GM12891 (cell line): ENCODE measurements around the gene SNRPD3.
A peak's percentile ranks its signal among the peaks of the same experiment; 100 is the strongest.

Experiments
- PAX5 ChIP-seq: IDR thresholded peaks from 2 replicates; pipeline ENCODE4 v1.6.1; 2011; ENCODE audit warnings: low read length, moderate library complexity, mild to moderate bottlenecking; ENCODE audit not compliant: insufficient read depth, severe bottlenecking
- POLR2A ChIP-seq: IDR thresholded peaks from 2 replicates; pipeline ENCODE4 v1.6.1; 2011; ENCODE audit warnings: low read depth, low read length, control low read depth
- POLR2AphosphoS5 ChIP-seq: IDR thresholded peaks from 2 replicates; pipeline ENCODE4 v1.6.1; 2011; ENCODE audit warnings: low read depth, low read length, control low read depth
- SPI1 ChIP-seq: IDR thresholded peaks from 2 replicates; pipeline ENCODE4 v1.6.1; 2011; ENCODE audit warnings: low read depth, low read length, control low read depth
- TAF1 ChIP-seq: IDR thresholded peaks from 2 replicates; pipeline ENCODE4 v1.6.1; 2011; ENCODE audit warnings: low read depth, low read length, control low read depth

DNA sequence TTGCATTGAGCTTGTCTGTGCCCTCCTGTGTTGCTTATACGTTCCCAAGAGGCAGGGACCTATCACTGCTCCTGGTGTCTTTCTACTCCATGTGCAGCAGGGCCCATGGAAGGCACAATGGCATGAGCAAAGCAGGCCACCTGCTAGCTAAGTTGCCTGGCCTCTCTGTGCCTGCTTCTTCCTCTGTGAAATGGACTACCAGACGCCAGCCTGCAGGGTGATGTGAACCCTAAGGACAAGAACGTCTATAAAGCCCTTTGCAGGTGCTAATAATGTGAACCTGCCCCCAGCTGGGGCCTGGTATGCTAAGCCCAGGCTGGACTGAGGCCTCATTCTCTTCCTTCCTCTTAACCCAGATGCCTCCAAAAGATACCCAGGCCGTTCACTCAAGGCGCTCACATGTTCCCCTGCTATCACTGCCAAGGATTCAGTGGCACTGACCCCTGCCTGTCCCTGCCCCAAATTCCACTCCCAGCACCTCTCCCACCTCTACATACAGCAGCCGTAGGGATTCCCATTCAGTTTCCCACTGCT lies 4.8 kb upstream of the SNRPD3 start:
- no peak; the same call in 1 of the 2 replicates for TF ChIP-seq POLR2A
- 0 out of 2 replicates have a peak, but pooled peaks have one; percentile 19 for TF ChIP-seq POLR2AphosphoS5
- no peak for TF ChIP-seq TAF1
- TF ChIP-seq SPI1: no peak
- TF ChIP-seq PAX5: no peak
